ENCODE results near the gene TMEM62. TPM values are rescaled to one million over a fixed set of nuclear protein-coding genes. Genes with fewer than 3 reads are reported as not detected.
A peak's percentile ranks its signal among the peaks of the same experiment; 100 is the strongest.
"Not testable (repeated sequence)": the region's sequence is repeated elsewhere in the genome, so short reads cannot be mapped to it uniquely, and the experiment has no call there.

Gene TMEM62
- total and polyA plus RNA-seq, 7 donors = 6.3 to 22.8 (median 7.8) TPM

DNA sequence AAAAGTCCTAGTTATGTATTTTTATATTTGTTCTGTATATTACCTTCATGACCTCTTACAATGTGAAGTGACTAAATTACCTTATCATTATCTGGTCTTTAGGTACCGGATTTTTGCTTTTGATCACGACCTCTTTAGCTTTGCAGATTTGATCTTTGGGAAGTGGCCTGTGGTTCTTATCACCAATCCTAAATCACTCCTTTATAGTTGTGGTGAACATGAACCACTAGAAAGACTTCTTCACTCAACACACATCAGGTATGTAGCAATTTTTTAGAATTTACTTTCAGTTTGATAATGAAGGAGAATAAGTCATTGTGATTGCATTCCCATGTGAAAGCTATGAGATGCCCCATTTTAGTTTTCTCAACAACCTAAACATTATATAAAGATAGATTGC lies 18.3 kb downstream of the TMEM62 start:
- no peak overlapping the region for H3K27ac ChIP-seq
- H3K36me3 ChIP-seq (ENCODE audit: insufficient read depth in 1 of 2, low read depth in 1 of 2) = peaks cover 2 to 99% of the 10 kb centered on the region in 2 donors
- WGBS, 3 donors = 92 to 99% (median 97%) methylated on average over 2 of the region's 2 CpGs
- no peaks in the 10 kb centered on the region for H3K9me3 ChIP-seq
- H3K4me3 ChIP-seq = no peak overlapping the region
- DNase-seq = no peak
- no peak for ATAC-seq
- TF ChIP-seq, protein P1, sequence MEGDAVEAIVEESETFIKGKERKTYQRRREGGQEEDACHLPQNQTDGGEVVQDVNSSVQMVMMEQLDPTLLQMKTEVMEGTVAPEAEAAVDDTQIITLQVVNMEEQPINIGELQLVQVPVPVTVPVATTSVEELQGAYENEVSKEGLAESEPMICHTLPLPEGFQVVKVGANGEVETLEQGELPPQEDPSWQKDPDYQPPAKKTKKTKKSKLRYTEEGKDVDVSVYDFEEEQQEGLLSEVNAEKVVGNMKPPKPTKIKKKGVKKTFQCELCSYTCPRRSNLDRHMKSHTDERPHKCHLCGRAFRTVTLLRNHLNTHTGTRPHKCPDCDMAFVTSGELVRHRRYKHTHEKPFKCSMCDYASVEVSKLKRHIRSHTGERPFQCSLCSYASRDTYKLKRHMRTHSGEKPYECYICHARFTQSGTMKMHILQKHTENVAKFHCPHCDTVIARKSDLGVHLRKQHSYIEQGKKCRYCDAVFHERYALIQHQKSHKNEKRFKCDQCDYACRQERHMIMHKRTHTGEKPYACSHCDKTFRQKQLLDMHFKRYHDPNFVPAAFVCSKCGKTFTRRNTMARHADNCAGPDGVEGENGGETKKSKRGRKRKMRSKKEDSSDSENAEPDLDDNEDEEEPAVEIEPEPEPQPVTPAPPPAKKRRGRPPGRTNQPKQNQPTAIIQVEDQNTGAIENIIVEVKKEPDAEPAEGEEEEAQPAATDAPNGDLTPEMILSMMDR (IDR thresholded peaks at IDR 0.05) = no peak
- H3K4me1 ChIP-seq = no peaks in the 10 kb centered on the region
- intact Hi-C loops (cut with DNase I) = no loop called here
- no peaks in the 10 kb centered on the region for H3K27me3 ChIP-seq (ENCODE audit: insufficient read depth in 3 of 3, low read length in 2 of 3)

DNA sequence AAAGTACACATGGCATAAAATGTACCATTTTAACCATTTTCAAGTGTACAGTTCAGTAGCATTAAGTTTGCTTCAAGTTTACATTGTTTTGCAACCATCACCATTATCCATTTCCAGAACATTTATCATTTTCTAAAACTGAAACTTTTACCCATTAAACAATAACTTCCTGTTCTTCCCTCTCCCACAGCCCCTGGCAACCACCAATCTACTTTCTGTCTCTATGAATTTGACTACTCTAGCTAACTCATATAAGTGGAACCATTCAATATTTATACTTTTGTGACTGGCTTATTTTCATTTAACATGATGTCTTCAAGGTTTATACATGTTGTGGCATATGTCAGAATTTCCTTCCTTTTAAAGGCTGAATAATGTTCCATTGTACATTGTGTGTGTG lies 19.9 kb downstream of the TMEM62 start:
- Histone ChIP-seq H3K36me3 (ENCODE audit: insufficient read depth in 1 of 2, low read depth in 1 of 2) (peaks cover 2 to 99% of the 10 kb centered on the region in 2 donors), H3K27me3 (ENCODE audit: insufficient read depth in 3 of 3, low read length in 2 of 3) (no peaks in the 10 kb centered on the region), H3K9me3 (no peaks in the 10 kb centered on the region), H3K4me3 (no peak overlapping the region), H3K27ac (no peak overlapping the region), H3K4me1 (no peaks in the 10 kb centered on the region)
- ATAC-seq = no peak
- intact Hi-C loops (cut with DNase I) = no loop called here
- DNase-seq = no peak
- TF ChIP-seq, protein P1 (IDR thresholded peaks at IDR 0.05) = no peak

DNA sequence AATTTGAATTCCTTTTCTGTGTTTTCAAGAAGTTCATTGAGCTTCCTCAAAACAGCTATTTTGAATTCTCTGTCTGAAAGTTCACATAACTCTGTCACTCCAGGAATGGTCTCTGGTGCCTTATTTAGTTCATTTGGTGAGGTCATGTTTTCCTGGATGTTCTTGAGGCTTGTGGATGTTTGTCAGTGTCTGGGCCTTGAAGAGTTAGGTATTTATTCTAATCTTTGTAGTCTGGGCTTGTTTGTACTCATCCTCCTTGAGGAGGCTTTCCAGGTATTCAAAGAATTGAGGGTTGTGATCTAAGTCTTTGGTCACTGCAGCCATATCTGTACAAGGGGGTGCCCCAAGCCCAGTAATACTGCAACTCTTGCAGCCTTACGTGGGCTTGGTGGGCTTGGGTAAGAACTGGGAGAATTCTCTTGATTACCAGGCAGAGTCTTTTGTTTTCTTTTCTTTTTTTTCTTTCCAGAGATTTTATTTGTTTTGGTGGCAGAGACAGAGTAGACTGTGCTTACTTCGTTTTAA lies 32.5 kb downstream of the TMEM62 start:
- DNase-seq = no peak
- intact Hi-C loops (cut with DNase I) = no loop called here
- H3K27me3 ChIP-seq (ENCODE audit: insufficient read depth in 3 of 3, low read length in 2 of 3) = no peaks in the 10 kb centered on the region
- H3K4me3 ChIP-seq = no peak overlapping the region
- H3K36me3 ChIP-seq (ENCODE audit: insufficient read depth in 1 of 2, low read depth in 1 of 2) = peaks cover 0 to 53% of the 10 kb centered on the region in 2 donors
- H3K27ac ChIP-seq = no peak overlapping the region
- H3K4me1 ChIP-seq = no peaks in the 10 kb centered on the region
- WGBS, 3 donors = 95 to 98% (median 98%) methylated on average over 2 of the region's 2 CpGs
- no peaks in the 10 kb centered on the region for H3K9me3 ChIP-seq
- TF ChIP-seq, protein P1 (IDR thresholded peaks at IDR 0.05) = no peak
- no peak for ATAC-seq

DNA sequence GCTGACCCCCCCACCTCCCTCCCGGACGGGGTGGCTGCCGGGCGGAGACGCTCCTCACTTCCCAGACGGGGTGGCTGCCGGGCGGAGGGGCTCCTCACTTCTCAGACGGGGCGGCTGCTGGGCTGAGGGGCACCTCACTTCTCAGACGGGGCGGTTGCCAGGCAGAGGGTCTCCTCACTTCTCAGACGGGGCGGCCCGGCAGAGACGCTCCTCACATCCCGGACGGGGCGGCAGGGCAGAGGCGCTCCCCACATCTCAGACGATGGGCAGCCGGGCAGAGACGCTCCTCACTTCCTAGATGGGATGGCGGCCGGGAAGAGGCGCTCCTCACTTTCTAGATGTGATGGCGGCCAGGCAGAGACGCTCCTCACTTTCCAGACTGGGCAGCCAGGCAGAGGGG lies 33.9 kb downstream of the TMEM62 start:
- DNase-seq; H3K27me3 ChIP-seq (ENCODE audit: insufficient read depth in 3 of 3, low read length in 2 of 3); H3K27ac ChIP-seq; H3K9me3 ChIP-seq; intact Hi-C loops (cut with DNase I); ATAC-seq; H3K4me1 ChIP-seq; H3K4me3 ChIP-seq: not testable (repeated sequence)
- peaks cover 0 to 49% of the 10 kb centered on the region in 2 donors for H3K36me3 ChIP-seq (ENCODE audit: insufficient read depth in 1 of 2, low read depth in 1 of 2)
- 97 to 99% (median 97%) methylated on average over 9 to 27 of the region's 28 CpGs for WGBS, 3 donors

DNA sequence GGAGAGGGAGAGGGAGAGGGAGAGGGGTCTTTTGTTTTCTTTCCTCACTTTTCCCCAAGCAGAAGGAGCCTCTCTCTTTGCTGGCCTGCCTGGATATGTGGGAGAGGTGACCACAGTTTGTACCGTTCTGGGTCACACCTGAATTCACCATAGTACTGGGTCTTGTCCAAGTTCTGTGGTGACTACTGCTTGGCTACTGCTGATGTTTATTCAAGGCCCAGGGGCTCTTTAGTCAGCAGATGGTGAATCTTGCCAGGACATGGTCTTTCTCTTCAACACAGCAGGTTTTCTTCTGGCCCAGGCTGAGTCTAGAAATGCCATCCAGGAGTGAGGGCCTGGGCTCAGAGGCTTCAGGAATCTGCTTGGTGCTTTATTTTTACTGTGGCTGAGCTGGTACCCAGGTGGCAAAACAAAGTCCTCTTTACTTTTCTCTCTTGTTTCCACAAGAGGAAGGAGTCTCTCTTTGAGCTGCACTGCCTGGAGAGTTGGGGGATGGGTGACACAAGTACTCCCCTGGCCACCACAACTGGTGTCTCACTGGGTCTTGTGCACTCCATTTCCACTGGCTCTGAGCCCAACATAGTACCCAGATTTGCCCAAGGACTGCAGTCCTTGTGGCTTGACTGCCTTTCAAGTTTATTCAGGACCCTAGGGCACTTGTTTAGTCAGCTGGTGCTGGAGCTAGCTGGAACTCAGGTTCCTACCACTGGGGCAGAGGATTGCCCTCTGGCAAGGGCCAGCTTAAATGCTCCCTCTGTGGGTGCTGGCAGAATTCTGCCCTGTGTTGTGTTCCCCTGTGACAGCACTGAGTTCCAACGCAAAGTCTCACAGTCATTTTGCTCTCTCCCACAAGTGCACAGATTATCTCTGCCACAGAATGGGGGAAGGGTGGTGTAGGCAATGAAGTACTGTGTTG lies 35.1 kb downstream of the TMEM62 start:
- ATAC-seq (peak in 2 of 4 donors; percentile 22 to 40), DNase-seq (no peak)
- no peaks in the 10 kb centered on the region for H3K4me1 ChIP-seq
- TF ChIP-seq, protein P1 (IDR thresholded peaks at IDR 0.05) = no peak
- intact Hi-C loops (cut with DNase I) = no loop called here
- H3K27me3 ChIP-seq (ENCODE audit: insufficient read depth in 3 of 3, low read length in 2 of 3) = no peaks in the 10 kb centered on the region
- WGBS, 3 donors = 50 to 78% (median 63%) methylated on average over 2 of the region's 2 CpGs
- H3K27ac ChIP-seq = no peak overlapping the region
- H3K36me3 ChIP-seq (ENCODE audit: insufficient read depth in 1 of 2, low read depth in 1 of 2) = peaks cover 0 to 51% of the 10 kb centered on the region in 2 donors
- no peak overlapping the region for H3K4me3 ChIP-seq
- H3K9me3 ChIP-seq = no peaks in the 10 kb centered on the region
